H1 (cell line): ENCODE results near the gene UGT1A1. TPM values are rescaled to one million over a fixed set of nuclear protein-coding genes. Genes with fewer than 3 reads are reported as not detected.

Experiments
- CTCF ChIA-PET: fragments of 300-600 bp; sonication (Branson Sonifier 250); formaldehyde crosslinking; loops from one replicate; lab custom pipeline; 2021; ENCODE audit not compliant: partially characterized antibody; lab: Charles Lee
- POLR2A ChIA-PET: fragments of 300-600 bp; sonication (Branson Sonifier 250); formaldehyde crosslinking; loops from one replicate; lab custom pipeline; 2021; ENCODE audit warnings: inconsistent platforms; ENCODE audit not compliant: partially characterized antibody; lab: Charles Lee
- DNase-seq, 2 experiments: peaks; one replicate each; pipeline versions ENCODE4 v3.0.0 to v3.0.0-alpha.2; 2010 to 2022; ENCODE audit warnings: low spot score in 2 of 2, low read depth in 1 of 2, mixed read lengths in 1 of 2
- FAIRE-seq: peaks from 2 replicates; lab custom pipeline; 2011; peaks lifted over from hg19 to GRCh38; lab: Jason Lieb, UNC
- H2AFZ ChIP-seq: 2 replicates; pipeline ENCODE4 v1.8.1; 2012; ENCODE audit warnings: low read length, inconsistent platforms
- H2AK5ac ChIP-seq: 2 replicates; pipeline ENCODE4 v1.6.1; 2013; ENCODE audit warnings: low read depth, low read length
- H2BK120ac ChIP-seq: replicated peaks from 2 replicates; pipeline ENCODE3; 2013; ENCODE audit warnings: low read depth, low read length, inconsistent platforms
- H2BK12ac ChIP-seq: 2 replicates; pipeline ENCODE4 v1.6.1; 2013; ENCODE audit warnings: low read depth, low read length
- H2BK15ac ChIP-seq: 2 replicates; pipeline ENCODE4 v1.6.1; 2013; ENCODE audit warnings: low read length
- H2BK20ac ChIP-seq: 2 replicates; pipeline ENCODE4 v1.6.1; 2013; ENCODE audit warnings: low read length
- H2BK5ac ChIP-seq: 2 replicates; pipeline ENCODE4 v1.6.1; 2013; ENCODE audit warnings: low read depth, low read length
- H3K14ac ChIP-seq: 2 replicates; pipeline ENCODE4 v1.6.1; 2013; ENCODE audit warnings: inconsistent platforms; ENCODE audit not compliant: insufficient read length
- H3K18ac ChIP-seq: 2 replicates; pipeline ENCODE4 v1.6.1; 2013; ENCODE audit warnings: low read length; ENCODE audit errors: extremely low read depth
- H3K23ac ChIP-seq: 2 replicates; pipeline ENCODE4 v1.6.1; 2013; ENCODE audit warnings: inconsistent platforms; ENCODE audit not compliant: insufficient read length
- H3K23me2 ChIP-seq: 2 replicates; pipeline ENCODE4 v1.6.1; 2013; ENCODE audit warnings: low read depth, low read length
- H3K27ac ChIP-seq: 2 replicates; pipeline ENCODE4 v1.6.1; 2011; ENCODE audit warnings: low read depth, low read length, inconsistent platforms
- H3K27me3 ChIP-seq, 4 experiments: replicated peaks in 1 of 4; 1 replicate in 1 of 4; 2 replicates in 3 of 4; pipeline versions ENCODE4 v1.6.1 to v1.8.1; 2011 to 2013; ENCODE audit warnings: low read length in 3 of 4, mild to moderate bottlenecking in 3 of 4, inconsistent platforms in 2 of 4, mixed read lengths in 2 of 4, moderate library complexity in 1 of 4; ENCODE audit not compliant: control insufficient read depth in 3 of 4, insufficient read depth in 3 of 4; ENCODE audit errors: extremely low read depth in 1 of 4
- H3K36me3 ChIP-seq, 4 experiments: 2 replicates each; pipeline versions ENCODE4 v1.6.1 to v1.8.1; 2011 to 2013; ENCODE audit warnings: mild to moderate bottlenecking in 4 of 4, low read length in 3 of 4, moderate library complexity in 2 of 4, control low read depth in 1 of 4, inconsistent platforms in 1 of 4; ENCODE audit not compliant: insufficient read depth in 4 of 4, control insufficient read depth in 2 of 4
- H3K4ac ChIP-seq: replicated peaks from 2 replicates; pipeline ENCODE3; 2013; ENCODE audit warnings: low read length, low read depth, mixed read lengths, inconsistent platforms; ENCODE audit not compliant: insufficient read length
- H3K4me1 ChIP-seq, 4 experiments: replicated peaks in 1 of 4; 1 replicate in 1 of 4; 2 replicates in 3 of 4; pipeline versions ENCODE4 v1.6.1 to v1.8.1; 2011 to 2013; ENCODE audit warnings: low read length in 3 of 4, inconsistent platforms in 2 of 4, mixed read lengths in 1 of 4; ENCODE audit not compliant: insufficient read depth in 4 of 4, control insufficient read depth in 3 of 4
- H3K4me2 ChIP-seq, 2 experiments: 2 replicates each; pipeline versions ENCODE4 v1.6.1 to v1.8.1; 2011 to 2013; ENCODE audit warnings: low read depth in 2 of 2, low read length in 2 of 2, control low read depth in 1 of 2, inconsistent platforms in 1 of 2, mild to moderate bottlenecking in 1 of 2; ENCODE audit not compliant: insufficient read depth in 1 of 2
- H3K4me3 ChIP-seq, 4 experiments: fragments of 200-600, 300-600 bp in 1 of 4; sonication (generic), shearing (Covaris generic), sonication (Bioruptor Twin) in 1 of 4; 2 replicates each; pipeline versions ENCODE4 v1.5.1 to v1.8.1; 2011 to 2016; ENCODE audit warnings: low read length in 4 of 4, low read depth in 3 of 4, control low read depth in 2 of 4, inconsistent platforms in 2 of 4, mild to moderate bottlenecking in 2 of 4, mixed read lengths in 1 of 4, moderate library complexity in 1 of 4; ENCODE audit not compliant: insufficient read depth in 2 of 4; ENCODE audit errors: extremely low read depth in 1 of 4
- H3K56ac ChIP-seq: replicated peaks from 2 replicates; pipeline ENCODE3; 2013; ENCODE audit warnings: low read depth, mild to moderate bottlenecking, mixed read lengths, low read length, inconsistent platforms; ENCODE audit not compliant: insufficient read length
- H3K79me1 ChIP-seq: 2 replicates; pipeline ENCODE4 v1.6.1; 2013; ENCODE audit warnings: low read depth, low read length, control low read depth
- H3K79me2 ChIP-seq, 2 experiments: 2 replicates each; pipeline versions ENCODE4 v1.6.1 to v1.8.1; 2012 to 2013; ENCODE audit warnings: low read length in 2 of 2, mild to moderate bottlenecking in 2 of 2, inconsistent platforms in 1 of 2; ENCODE audit not compliant: insufficient read depth in 2 of 2, control insufficient read depth in 1 of 2
- H3K9ac ChIP-seq, 4 experiments: replicated peaks in 1 of 4; 1 replicate in 1 of 4; 2 replicates in 3 of 4; pipeline versions ENCODE4 v1.6.1 to v1.8.1; 2011 to 2013; ENCODE audit warnings: low read depth in 3 of 4, low read length in 3 of 4, control low read depth in 2 of 4, mild to moderate bottlenecking in 2 of 4, moderate library complexity in 2 of 4, inconsistent platforms in 1 of 4; ENCODE audit errors: extremely low read depth in 1 of 4
- H3K9me3 ChIP-seq, 2 experiments: 2 replicates each; pipeline versions ENCODE4 v1.6.1 to v1.8.1; 2012 to 2013; ENCODE audit warnings: mild to moderate bottlenecking in 2 of 2, moderate library complexity in 2 of 2, control low read depth in 1 of 2, inconsistent platforms in 1 of 2, low read depth in 1 of 2, low read length in 1 of 2, mixed read lengths in 1 of 2; ENCODE audit not compliant: insufficient read depth in 2 of 2
- H4K20me1 ChIP-seq, 2 experiments: replicated peaks in 1 of 2; 2 replicates each; pipeline versions ENCODE3 to v1.8.1; 2011 to 2013; ENCODE audit warnings: inconsistent platforms in 2 of 2, low read length in 2 of 2, mild to moderate bottlenecking in 1 of 2; ENCODE audit not compliant: insufficient read depth in 2 of 2, control insufficient read depth in 1 of 2
- H4K5ac ChIP-seq: 2 replicates; pipeline ENCODE4 v1.6.1; 2013; ENCODE audit warnings: low read length, low read depth, mixed read lengths, inconsistent platforms; ENCODE audit not compliant: insufficient read length
- H4K8ac ChIP-seq: 2 replicates; pipeline ENCODE4 v1.8.0; 2013; ENCODE audit warnings: mild to moderate bottlenecking, moderate library complexity, low read length, inconsistent platforms; ENCODE audit not compliant: insufficient read depth; ENCODE audit errors: extremely low read depth
- H4K91ac ChIP-seq: replicated peaks from 2 replicates; pipeline ENCODE3; 2013; ENCODE audit warnings: low read length, mixed read lengths, inconsistent platforms; ENCODE audit not compliant: insufficient read length
- KDM1A ChIP-seq: fragments of 200-600, 300-600 bp; sonication (generic); IDR thresholded peaks from 2 replicates; pipeline ENCODE4 v1.7.1; 2016; ENCODE audit warnings: mild to moderate bottlenecking, low read length, borderline replicate concordance
- RBBP5 ChIP-seq: IDR thresholded peaks from 2 replicates; pipeline ENCODE4 v1.7.1; 2012; ENCODE audit warnings: low read depth, mild to moderate bottlenecking, inconsistent platforms, low read length, moderate library complexity, borderline replicate concordance
- SP4 ChIP-seq: IDR thresholded peaks from 2 replicates; pipeline ENCODE4 v1.6.1; 2012; ENCODE audit warnings: low read length, inconsistent platforms
- SUZ12 ChIP-seq: fragments of 200-600 bp; sonication (generic); IDR thresholded peaks from 2 replicates; pipeline ENCODE4 v1.6.1; 2012; ENCODE audit warnings: mild to moderate bottlenecking, inconsistent platforms, low read length, moderate library complexity, mixed read lengths
- WGBS, 2 experiments: shearing (Covaris generic) in 1 of 2; methylation state at CpG; one replicate each; pipeline versions ENCODE4 v1.1.6 to v1.1.7; 2013 to 2015; ENCODE audit warnings: low lambda C conversion rate in 2 of 2, mixed read lengths in 2 of 2, inconsistent platforms in 1 of 2, low coverage in 1 of 2, missing lambda C conversion rate in 1 of 2; ENCODE audit not compliant: insufficient replicate concordance in 2 of 2, insufficient coverage in 1 of 2, insufficient read length in 1 of 2; ENCODE audit errors: extremely low coverage in 1 of 2, missing lambda C conversion rate in 1 of 2; 5-methylcytosine and 5-hydroxymethylcytosine counted together
- polyA plus RNA-seq, 7 experiments: library from polyadenylated mRNA; depleted of rRNA in 3 of 7; stranded (reverse) in 5 of 7; unstranded in 2 of 7; fragments of >200 nt in 5 of 7; fragments of 200-250 nt in 2 of 7; gene quantifications; 1 replicate in 5 of 7; 2 replicates in 1 of 7; 4 replicates in 1 of 7; pipeline versions ENCODE4 v1.2.1 to v1.2.3, GENCODE V29; 2011 to 2013; ENCODE audit warnings: missing spikeins in 2 of 7, mixed read lengths in 2 of 7
- total RNA-seq: library from RNA; stranded (reverse); fragmentation: NEBNext Ultra II Directional; extraction: Animal tissue kit (Norgen Biotek cat#: 25700); gene quantifications from 2 replicates; pipeline ENCODE4 v1.2.1, GENCODE V29; 2021

Gene UGT1A1
- total and polyA plus RNA-seq, 2 of the 8 experiments (the other 6 are each of a cell fraction or from before 2014, with no cell fraction given): not detected

- no peak overlapping the region for H2BK5ac ChIP-seq
- H4K8ac ChIP-seq: no peak overlapping the region
- H3K36me3 ChIP-seq: no peaks in the 10 kb centered on the region
- POLR2A ChIA-PET: interaction anchor here (1.4 kb wide), 1 partner anchor 63 kb away, joined by 3 read pairs; the partner anchor contains the start of gene HJURP
- H3K27me3 ChIP-seq: no peaks in the 10 kb centered on the region
- H2AK5ac ChIP-seq: no peak overlapping the region
- H4K20me1 ChIP-seq: no peaks in the 10 kb centered on the region
- no peak overlapping the region for H3K23ac ChIP-seq
- FAIRE-seq: no peak
- H3K9ac ChIP-seq: no peak overlapping the region
- no peak overlapping the region for H3K4ac ChIP-seq
- H3K18ac ChIP-seq: no peak overlapping the region
- H2BK20ac ChIP-seq: no peak overlapping the region
- no peaks in the 10 kb centered on the region for H3K79me1 ChIP-seq
- TF ChIP-seq SP4 (no peak), SUZ12 (no peak), RBBP5 (no peak), KDM1A (no peak)
- TF ChIP-seq, all 59 proteins: peak for 0
- 93% methylated on average over 18 of the region's 18 CpGs; no CpG with 5 or more reads in 1 of the 2 experiments for WGBS, 2 experiments
- H3K4me1 ChIP-seq: no peaks in the 10 kb centered on the region
- H3K4me3 ChIP-seq: no peak overlapping the region
- no peak overlapping the region for H2AFZ ChIP-seq
- no peak overlapping the region for H3K4me2 ChIP-seq
- no peak overlapping the region for H2BK120ac ChIP-seq
- no peak overlapping the region for H3K27ac ChIP-seq
- peaks cover 0 to 5% of the 10 kb centered on the region in 2 experiments; a peak in 1 of 4 replicates for H3K9me3 ChIP-seq
- H2BK15ac ChIP-seq: no peak overlapping the region
- H3K79me2 ChIP-seq: no peaks in the 10 kb centered on the region
- no peak overlapping the region for H3K14ac ChIP-seq
- H4K5ac ChIP-seq: no peak overlapping the region
- CTCF ChIA-PET: no interaction called here
- H3K56ac ChIP-seq: no peak overlapping the region
- H2BK12ac ChIP-seq: no peak overlapping the region
- DNase-seq: peak in 1 of 2 experiments; percentile 27
- H4K91ac ChIP-seq: no peak overlapping the region
- H3K23me2 ChIP-seq: no peaks in the 10 kb centered on the region
Observed at GRCh38 chr2:233791151-233791882, 31.2 kb downstream of the UGT1A1 start.
